Anterior cingulate cortex (tissue), 58 donors: ENCODE data around the gene CHIC2.

Experiments
- DNase-seq, 58 donors: peaks; one replicate each; lab custom pipeline; 2025; lab: John Stamatoyannopoulos, UW

CHIC2 gene

GRCh38 chr4:54015423-54016030 lies 48.9 kb downstream of the CHIC2 start:
- DNase-seq = no peak

GRCh38 chr4:54014666-54015160 lies 49.7 kb downstream of the CHIC2 start:
- no peak for DNase-seq

DNA sequence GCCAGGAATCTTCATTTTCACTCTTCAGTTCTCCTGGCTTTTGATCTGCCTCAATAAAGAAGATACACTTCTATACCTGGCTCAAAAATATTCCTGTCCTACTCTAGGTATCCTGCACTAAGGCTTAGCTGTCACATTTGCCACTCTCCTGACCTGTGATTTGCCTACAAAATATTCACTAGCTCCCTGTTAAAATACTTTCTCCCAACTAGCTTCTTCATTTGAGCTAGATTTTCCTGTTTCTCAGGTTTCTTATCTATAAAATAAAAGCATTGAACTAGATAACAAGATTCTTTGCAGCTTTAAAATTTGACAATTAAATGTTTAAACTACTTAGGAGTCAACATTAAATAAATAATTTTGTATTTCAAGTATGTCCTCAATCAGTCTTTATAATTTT lies 53.2 kb downstream of the CHIC2 start:
- DNase-seq = no peak

- no peak for DNase-seq
Observed at GRCh38 chr4:54006755-54007154, 57.6 kb downstream of the CHIC2 start.

DNA sequence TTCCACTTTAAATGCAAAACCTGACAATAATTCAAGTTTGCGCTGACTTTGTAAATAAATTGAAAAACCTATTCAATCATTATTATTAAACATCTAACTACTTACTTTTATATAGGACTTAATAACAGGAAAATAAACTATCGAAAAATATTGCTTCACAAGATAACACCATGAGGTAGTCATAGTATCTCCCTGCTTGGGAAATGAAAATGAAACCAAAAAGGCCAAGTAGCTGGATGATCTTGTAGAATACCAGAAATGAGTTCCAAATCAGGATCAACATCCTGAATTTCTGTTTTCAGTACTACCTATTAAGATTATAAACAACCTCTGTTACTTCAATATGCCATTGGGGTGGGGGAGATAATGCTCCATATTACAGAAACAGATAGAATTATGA lies 58.9 kb downstream of the CHIC2 start:
- no peak for DNase-seq

- DNase-seq = no peak
Observed at GRCh38 chr4:54004463-54004862, 59.9 kb downstream of the CHIC2 start.

GRCh38 chr4:54001668-54002365 lies 62.6 kb downstream of the CHIC2 start:
- DNase-seq = peak in 8 of 58 donors; percentile 2 to 36 (median 7)

- DNase-seq = no peak
Observed at GRCh38 chr4:53997898-53998297, 66.5 kb downstream of the CHIC2 start.

DNA sequence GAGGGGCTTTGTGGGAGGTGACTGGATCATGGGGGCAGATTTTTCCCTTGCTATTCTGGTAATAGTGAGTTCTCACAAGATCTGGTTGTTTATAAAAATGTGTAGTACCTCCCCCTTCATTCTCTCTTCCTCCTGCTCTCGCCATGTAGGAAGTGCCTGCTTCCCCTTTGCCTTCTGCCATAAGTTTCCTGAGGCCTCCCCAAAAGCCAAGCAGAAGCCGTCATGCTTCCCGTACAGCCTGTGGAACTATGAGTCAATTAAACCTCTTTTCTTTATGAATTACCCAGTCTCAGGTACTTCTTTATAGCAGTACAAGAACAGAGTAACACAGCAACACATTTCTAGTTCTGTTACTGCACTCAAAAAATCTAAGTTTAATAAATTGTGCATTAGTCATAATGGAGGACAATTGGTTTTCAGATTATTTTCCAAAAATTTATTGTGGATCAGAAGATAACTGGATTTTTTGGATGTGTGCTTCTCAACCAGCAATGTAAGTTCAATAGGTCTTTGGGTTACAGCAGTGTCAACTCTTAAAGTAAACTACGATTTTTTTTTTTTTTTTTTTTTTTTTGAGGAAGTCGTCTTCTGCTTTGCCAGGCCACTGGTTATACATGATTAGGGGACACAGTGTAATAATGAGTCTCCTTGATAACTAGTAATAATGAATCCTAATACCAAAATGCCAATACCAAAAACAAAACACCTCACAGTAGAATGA lies 69.9 kb downstream of the CHIC2 start:
- no peak for DNase-seq

DNA sequence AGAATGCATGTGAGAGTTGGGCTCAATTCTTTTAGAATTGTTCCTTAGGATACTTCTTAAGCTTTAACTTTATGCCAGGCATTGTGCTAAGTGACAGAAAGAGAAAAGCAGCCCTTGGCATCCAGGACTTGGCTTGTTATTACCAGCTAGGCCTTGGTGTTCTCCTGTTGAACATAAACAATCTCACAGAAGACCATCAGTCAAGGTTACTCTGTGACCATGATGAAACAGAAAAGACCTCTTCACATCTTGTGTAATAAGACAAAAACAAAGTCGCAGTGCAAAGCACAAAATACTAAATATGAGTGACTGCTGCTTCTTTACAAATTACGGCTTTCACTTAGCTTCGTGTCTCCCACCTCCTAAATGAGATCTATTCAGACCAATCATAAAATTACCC lies 71.6 kb downstream of the CHIC2 start:
- DNase-seq = no peak

DNA sequence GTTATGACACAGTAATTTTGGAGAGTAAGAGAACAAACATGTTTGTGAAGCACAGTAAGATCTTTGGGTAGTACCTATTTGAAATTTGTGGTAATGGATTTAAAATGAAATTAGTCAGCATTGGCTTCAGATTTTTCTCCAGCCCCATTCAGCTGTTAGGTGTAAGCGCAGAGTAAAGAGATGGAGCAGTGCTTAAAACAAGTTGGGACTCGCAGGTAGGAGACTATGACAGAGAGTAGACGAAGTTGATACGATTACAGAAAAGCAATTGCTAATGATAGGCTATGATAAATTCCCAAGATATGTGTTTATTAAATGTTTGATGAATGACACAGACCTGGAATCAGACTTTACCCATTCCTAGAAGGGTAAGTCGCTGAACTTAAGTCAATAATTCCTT lies 72.6 kb downstream of the CHIC2 start:
- DNase-seq = no peak

DNA sequence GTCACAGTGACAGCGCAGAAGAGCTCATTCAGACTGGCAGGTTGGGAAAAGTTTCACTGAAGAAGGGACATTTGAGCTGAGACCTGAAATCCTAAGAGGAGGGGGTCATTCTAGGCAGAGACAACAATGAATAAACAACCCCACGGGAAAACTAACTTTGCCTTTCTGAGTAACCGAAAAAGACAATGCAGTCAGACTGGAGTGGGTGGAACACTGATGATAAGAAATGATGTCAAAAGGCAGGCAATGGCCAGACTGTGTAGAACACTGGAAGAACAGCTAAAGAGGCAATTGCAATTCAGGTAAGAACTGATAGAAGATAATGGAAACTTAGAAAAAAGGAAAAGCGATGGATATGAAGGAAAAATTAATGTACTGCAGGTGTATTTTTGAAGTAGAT lies 73.8 kb downstream of the CHIC2 start:
- DNase-seq = no peak

DNA sequence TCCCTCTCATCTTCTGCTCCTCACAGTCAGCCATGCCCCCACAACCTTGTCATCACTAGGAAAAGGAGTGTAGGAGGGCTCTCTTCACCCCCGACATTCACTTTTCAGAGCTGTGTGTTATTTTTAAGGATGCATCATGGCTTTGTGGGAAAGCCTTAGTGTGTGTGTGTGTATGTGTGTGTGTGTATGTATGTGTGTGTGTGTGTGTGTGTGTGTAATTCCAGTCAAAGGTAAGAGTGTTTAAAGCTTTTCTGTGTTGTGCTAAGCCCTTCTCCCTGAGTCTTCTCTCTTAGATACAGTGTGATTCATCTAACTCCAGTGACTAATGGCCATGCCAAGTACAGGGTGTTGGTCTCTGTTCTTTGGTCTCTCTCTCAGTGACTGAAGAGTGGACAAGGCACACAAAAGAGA lies 76.6 kb downstream of the CHIC2 start:
- peak in 1 of 58 donors; percentile 7 for DNase-seq

DNA sequence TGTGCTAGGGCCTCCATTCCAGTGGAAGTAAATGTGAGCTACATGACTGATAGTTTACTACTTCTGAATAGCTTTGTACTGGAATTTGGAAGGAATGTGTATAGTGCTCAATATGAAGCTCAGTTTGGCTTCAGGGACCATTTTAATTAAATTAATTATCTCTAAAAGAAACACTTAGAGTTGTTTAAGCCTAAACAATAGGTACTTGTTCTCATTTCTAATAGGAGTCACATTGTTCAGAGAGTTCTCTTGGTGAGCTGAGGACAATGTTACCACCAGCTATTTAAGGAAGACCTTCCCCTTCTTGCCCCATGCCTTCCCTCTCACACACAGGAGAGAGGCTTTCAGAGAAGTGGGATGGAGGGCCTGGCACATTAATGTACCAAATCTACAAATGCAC lies 78.3 kb downstream of the CHIC2 start:
- no peak for DNase-seq

DNA sequence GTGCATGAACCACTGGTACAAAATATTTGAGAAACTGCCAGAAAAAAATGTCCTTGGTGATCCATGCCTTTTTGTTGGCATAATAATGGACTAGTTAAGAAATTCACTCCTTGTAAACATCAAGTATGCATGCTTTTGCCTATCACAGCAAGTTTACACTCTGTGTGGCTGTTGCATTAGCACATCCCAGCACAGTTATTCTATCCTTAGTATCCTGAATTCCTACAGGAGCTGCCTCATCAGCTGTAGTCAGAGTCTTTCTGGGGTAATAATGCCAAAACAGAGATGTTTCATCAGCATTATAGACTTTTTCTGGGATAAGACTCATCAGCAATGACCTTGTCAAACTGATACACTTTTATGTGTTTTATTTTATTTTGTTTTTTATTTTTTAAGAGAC lies 82.8 kb downstream of the CHIC2 start:
- no peak for DNase-seq

DNA sequence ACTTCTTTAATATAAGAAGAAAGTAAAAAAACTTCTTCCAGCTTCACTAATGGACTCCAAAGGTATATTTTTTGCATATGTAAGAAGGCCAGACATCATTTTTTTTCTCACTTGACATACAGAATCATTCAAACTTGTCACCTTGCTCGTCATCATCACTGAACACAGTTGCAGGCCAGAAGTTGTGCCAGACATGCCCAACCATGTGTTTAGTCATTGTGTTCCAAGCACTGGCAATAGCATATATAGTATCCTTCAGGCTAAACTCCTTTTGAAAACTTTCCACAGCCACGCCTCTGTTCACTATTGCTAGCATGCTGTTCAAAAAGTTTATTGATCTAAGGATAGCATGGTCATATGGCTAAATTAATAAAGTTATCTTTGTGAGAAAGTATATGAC lies 83.3 kb downstream of the CHIC2 start:
- DNase-seq = no peak

DNA sequence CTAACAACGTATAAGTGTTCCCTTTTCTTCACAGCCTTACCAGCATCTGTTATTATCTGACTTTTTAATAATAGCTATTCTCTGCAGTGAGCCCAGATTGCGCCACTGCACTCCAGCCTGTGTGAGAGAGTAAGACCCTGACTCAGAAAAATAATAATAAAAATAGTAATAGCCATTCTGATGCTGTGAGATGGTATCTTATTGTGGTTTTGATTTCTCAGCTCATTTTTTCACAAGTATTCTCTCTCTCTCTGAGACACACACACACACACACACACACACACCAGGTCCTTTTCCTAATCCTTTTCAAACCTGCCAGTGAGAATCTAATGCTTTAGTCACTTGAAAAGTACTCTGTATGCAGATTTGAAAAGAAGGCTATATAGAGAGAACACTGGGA lies 89.8 kb downstream of the CHIC2 start:
- DNase-seq = no peak

DNA sequence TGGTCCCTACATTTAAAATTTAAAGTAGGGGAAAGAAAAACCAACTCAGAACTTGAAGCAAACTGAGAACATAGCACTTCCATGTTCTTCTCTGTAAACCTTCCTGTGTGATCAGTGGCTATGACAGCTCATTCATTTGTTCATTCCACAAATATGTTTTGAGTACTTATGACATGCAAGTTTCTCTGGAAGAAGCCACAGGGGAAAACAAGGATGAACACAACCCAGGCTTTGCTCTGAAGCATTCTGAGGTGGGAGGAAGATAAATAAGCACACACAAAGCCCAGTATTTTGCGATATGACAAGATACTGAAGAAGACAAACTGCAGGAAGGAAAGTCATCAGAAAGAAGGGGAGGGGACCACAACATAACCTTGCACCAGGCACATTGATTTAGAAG lies 96.4 kb downstream of the CHIC2 start:
- DNase-seq = no peak

- no peak for DNase-seq
Observed at GRCh38 chr4:53963781-53964180, 100.6 kb downstream of the CHIC2 start.

GRCh38 chr4:53963336-53963735 lies 101.1 kb downstream of the CHIC2 start:
- no peak for DNase-seq

DNA sequence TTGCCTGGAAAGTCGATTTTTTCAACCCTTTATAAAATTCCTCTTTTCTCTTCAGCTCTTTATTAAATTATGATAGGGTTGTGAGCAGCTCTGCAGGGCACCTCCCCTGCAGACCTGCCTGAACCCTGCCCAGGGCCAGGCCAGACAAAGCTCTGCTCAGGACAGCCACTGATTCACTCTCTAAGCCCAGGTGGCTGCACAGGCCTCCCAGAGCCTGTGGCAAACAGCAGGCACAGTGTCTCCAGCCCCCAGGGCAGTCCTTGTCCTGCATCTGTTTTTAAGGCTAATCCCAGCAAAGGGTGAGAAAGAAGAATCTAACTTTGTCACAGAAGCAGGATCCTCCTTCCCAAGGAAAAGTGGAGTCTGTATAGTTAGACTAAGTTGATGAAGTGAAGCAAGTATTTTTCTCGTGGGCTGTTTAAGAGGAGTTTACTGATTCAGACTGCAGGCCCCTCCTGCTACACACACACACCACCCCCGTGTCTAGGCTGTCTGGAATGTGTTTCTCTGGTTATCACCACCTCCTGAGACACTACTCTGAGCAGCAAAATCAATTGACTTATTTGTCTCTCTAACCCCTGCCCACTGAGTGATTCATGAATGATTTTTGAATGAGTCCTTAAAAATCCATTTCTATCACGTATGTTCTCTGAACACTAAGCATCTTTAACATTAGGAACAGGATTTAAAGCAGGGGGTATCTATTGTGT lies 101.7 kb downstream of the CHIC2 start:
- no peak for DNase-seq
